ENCODE data around the gene ALKBH1. TPM values are rescaled to one million over a fixed set of nuclear protein-coding genes. Genes with fewer than 3 reads are reported as not detected.
"Not testable (repeated sequence)": the region's sequence is repeated elsewhere in the genome, so short reads cannot be mapped to it uniquely, and the experiment has no call there.

The ALKBH1 gene
- 1 to 10 TPM; 5.6 to 8.5 TPM for total RNA-seq
- 6.2 TPM for polyA plus RNA-seq (2013, experiment 1 of 2)
- 9.0 TPM for polyA plus RNA-seq (2013, experiment 2 of 2)
- 7.6 to 34.0 (median 20.6) reads per million in 172 experiments for total RNA-seq

- Histone ChIP-seq H3K27ac (ENCODE audit: low read depth in 1 of 2, low read length in 2 of 2) (peak within 1 kb of the TSS; percentile 10 to 65), H3K9me3 (ENCODE audit: control insufficient read depth in 1 of 2, insufficient read depth in 1 of 2, low read length in 2 of 2) (no peaks in the 10 kb centered on the region), H3K4me3 (ENCODE audit: low read length) (peak within 1 kb of the TSS; percentile 82), H3K36me3 (ENCODE audit: insufficient read depth, low read length) (peaks cover 50% of the 10 kb centered on the region), H3K27me3 (ENCODE audit: control insufficient read depth in 1 of 2, insufficient read depth in 2 of 2, low read length in 2 of 2) (no peaks in the 10 kb centered on the region), H3K4me1 (ENCODE audit: insufficient read depth, low read length) (peaks cover 19% of the 10 kb centered on the region)
- Mint-ChIP-seq H3K9me3 (no peaks in the 10 kb centered on the region), H3K27me3 (no peaks in the 10 kb centered on the region), H3K4me1 (ENCODE audit: low read depth) (peaks cover 54% of the 10 kb centered on the region), H3K36me3 (ENCODE audit: low read depth) (peaks cover 78% of the 10 kb centered on the region), H3K27ac (peak within 1 kb of the TSS; percentile 87), H3K4me3 (peak within 1 kb of the TSS; percentile 95)
- DNase-seq (peak; percentile 79 to 93 (median 84)), ATAC-seq (ENCODE audit: poor library complexity) (peak; percentile 98)
- TF ChIP-seq CTCF (IDR thresholded peaks at IDR 0.05) = no peak
- intact Hi-C loops (cut with DNase I, micrococcal nuclease) = loop anchor here (1.0 to 10.0 kb wide), 8 partner anchors 52 to 386 kb away; partner anchors contain the start of genes GSTZ1 (in 2 of the 2), POMT2 (in 2 of the 2), ADCK1 (in 1 of the 2) and SAMD15 (in 1 of the 2)
- POLR2A ChIA-PET = interaction anchor here (0.6 to 1.7 kb wide), 9 partner anchors 12 to 331 kb away, joined by 3 to 17 read pairs (median 4); partner anchors contain the start of genes ADCK1, SAMD15, SNW1 and TMED8
- CTCF ChIA-PET = interaction anchor here (1.8 kb wide), 1 partner anchor 248 kb away, joined by 5 read pairs; no protein-coding TSS in a partner anchor
These were observed at the start of gene ALKBH1, which contains the start of gene SLIRP for GRCh38 chr14:77707724-77708408. Gene ALKBH1 (minus strand): TSS chr14:77708023. CDS start chr14:77708004, 19 bp downstream. Gene SLIRP (plus strand): TSS chr14:77708103. CDS start chr14:77708112, 9 bp downstream.

DNA sequence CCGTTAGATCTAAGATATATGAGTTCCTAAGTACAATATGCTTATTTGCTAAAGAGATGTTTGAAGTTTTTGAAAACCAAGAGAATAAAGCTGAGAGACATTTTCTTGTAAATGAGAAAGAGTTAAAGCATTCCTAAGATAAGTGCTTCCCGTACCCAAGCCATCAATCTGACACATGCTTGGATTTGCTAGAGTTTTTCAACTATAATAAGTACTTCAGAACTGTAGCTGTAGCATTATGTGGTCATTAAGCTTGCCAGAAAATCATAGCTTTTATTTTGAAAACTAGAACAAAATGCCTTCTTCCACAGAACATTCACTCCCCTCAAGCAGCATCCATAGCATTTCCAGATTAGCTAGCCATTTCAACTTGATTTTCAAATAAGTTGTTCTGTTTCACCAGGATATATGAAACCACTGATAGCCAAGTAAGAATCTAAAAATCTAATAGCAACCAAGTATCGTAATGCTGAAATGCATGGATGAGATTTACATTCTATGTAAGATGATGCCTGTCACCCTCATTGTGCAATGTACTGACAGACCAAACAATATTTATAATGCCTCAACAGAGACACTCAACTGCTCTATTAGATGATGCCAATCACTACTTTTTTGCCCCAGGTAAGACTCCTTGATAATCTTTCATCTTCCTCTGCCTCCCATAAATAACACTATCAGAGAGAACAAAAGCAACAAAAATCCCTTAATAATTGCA, 45.1 kb upstream of the ALKBH1 start:
- Histone ChIP-seq H3K4me3 (ENCODE audit: low read length) (no peak overlapping the region), H3K27ac (ENCODE audit: low read depth in 1 of 2, low read length in 2 of 2) (no peak overlapping the region), H3K36me3 (ENCODE audit: insufficient read depth, low read length) (peaks cover 70% of the 10 kb centered on the region), H3K9me3 (ENCODE audit: control insufficient read depth in 1 of 2, insufficient read depth in 1 of 2, low read length in 2 of 2) (no peaks in the 10 kb centered on the region), H3K4me1 (ENCODE audit: insufficient read depth, low read length) (peaks cover 17% of the 10 kb centered on the region), H3K27me3 (ENCODE audit: control insufficient read depth in 1 of 2, insufficient read depth in 2 of 2, low read length in 2 of 2) (no peaks in the 10 kb centered on the region)
- POLR2A ChIA-PET = interaction anchor here (1.3 to 2.0 kb wide), 2 partner anchors 8 to 45 kb away, joined by 3 to 11 read pairs; partner anchors contain the start of genes ALKBH1, SLIRP and SNW1
- peaks cover 81% of the 10 kb centered on the region for H3K36me3 Mint-ChIP-seq (ENCODE audit: low read depth)
- intact Hi-C loops (cut with DNase I, micrococcal nuclease) = no loop called here
- peak overlapping the region; percentile 2 for H3K27ac Mint-ChIP-seq
- H3K4me3 Mint-ChIP-seq = no peak overlapping the region
- no peaks in the 10 kb centered on the region for H3K27me3 Mint-ChIP-seq
- peaks cover 41% of the 10 kb centered on the region for H3K4me1 Mint-ChIP-seq (ENCODE audit: low read depth)
- no peaks in the 10 kb centered on the region for H3K9me3 Mint-ChIP-seq
- CTCF ChIA-PET = interaction anchor here (1.0 kb wide), 1 partner anchor 13 kb away, joined by 4 read pairs; no protein-coding TSS in a partner anchor
- ATAC-seq (ENCODE audit: poor library complexity) (no peak), DNase-seq (no peak)
- TF ChIP-seq CTCF (IDR thresholded peaks at IDR 0.05) = no peak

DNA sequence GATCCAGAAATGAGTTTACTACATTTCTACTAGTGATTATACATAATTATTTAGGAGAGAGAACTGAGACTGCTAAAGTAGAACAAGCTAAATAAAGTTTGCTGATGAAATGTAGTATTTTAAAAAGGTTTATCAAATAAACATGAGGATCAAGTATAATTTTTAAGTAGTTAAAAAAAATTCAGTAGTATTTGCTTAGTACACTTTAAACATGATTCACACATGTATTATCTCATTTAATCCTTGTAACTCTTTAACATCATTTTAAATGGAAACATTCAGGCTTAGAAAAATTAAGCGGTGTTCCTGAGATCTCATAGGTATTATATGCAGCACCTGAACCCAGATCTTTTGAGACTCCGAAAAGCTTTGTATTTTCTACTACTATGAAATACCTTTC, 44.4 kb upstream of the ALKBH1 start:
- H3K36me3 ChIP-seq (ENCODE audit: insufficient read depth, low read length) = peaks cover 70% of the 10 kb centered on the region
- H3K4me1 Mint-ChIP-seq (ENCODE audit: low read depth) = peaks cover 34% of the 10 kb centered on the region

DNA sequence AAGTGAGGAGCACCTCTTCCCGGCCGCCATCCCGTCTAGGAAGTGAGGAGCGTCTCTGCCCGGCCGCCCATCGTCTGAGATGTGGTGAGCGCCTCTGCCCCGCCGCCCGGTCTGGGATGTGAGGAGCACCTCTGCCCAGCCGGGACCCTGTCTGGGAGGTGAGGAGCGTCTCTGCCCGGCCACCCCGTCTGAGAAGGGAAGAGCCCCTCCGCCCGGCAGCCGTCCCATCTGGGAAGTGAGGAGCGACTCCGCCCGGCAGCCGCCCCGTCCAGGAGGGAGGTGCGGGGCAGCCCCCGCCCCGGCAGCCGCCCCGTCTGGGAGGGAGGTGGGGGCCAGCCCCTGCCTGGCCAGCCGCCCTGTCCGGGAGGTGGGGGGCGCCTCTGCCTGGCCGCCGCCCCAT, 39.6 kb upstream of the ALKBH1 start:
- H3K27ac ChIP-seq (ENCODE audit: low read depth in 1 of 2, low read length in 2 of 2); H3K4me3 ChIP-seq (ENCODE audit: low read length); H3K27ac Mint-ChIP-seq; intact Hi-C loops (cut with DNase I, micrococcal nuclease); H3K27me3 ChIP-seq (ENCODE audit: control insufficient read depth in 1 of 2, insufficient read depth in 2 of 2, low read length in 2 of 2); H3K9me3 Mint-ChIP-seq; H3K27me3 Mint-ChIP-seq; ATAC-seq (ENCODE audit: poor library complexity); H3K4me3 Mint-ChIP-seq; CTCF ChIA-PET; DNase-seq; POLR2A ChIA-PET; H3K9me3 ChIP-seq (ENCODE audit: control insufficient read depth in 1 of 2, insufficient read depth in 1 of 2, low read length in 2 of 2); H3K4me1 ChIP-seq (ENCODE audit: insufficient read depth, low read length): not testable (repeated sequence)
- peaks cover 76% of the 10 kb centered on the region for H3K36me3 ChIP-seq (ENCODE audit: insufficient read depth, low read length)
- Mint-ChIP-seq H3K4me1 (ENCODE audit: low read depth) (peaks cover 33% of the 10 kb centered on the region), H3K36me3 (ENCODE audit: low read depth) (peaks cover 89% of the 10 kb centered on the region)

More for the DNA sequence above, 44.4 kb upstream of the ALKBH1 start:
- intact Hi-C loops (cut with DNase I, micrococcal nuclease) = no loop called here
- H3K27me3 ChIP-seq (ENCODE audit: control insufficient read depth in 1 of 2, insufficient read depth in 2 of 2, low read length in 2 of 2) = no peaks in the 10 kb centered on the region
- H3K9me3 ChIP-seq (ENCODE audit: control insufficient read depth in 1 of 2, insufficient read depth in 1 of 2, low read length in 2 of 2) = no peaks in the 10 kb centered on the region
- Mint-ChIP-seq H3K27ac (no peak overlapping the region), H3K36me3 (ENCODE audit: low read depth) (peaks cover 77% of the 10 kb centered on the region), H3K9me3 (no peaks in the 10 kb centered on the region), H3K27me3 (no peaks in the 10 kb centered on the region), H3K4me3 (no peak overlapping the region)
- DNase-seq (no peak), ATAC-seq (ENCODE audit: poor library complexity) (no peak)
- H3K4me1 ChIP-seq (ENCODE audit: insufficient read depth, low read length) = peaks cover 12% of the 10 kb centered on the region
- no peak overlapping the region for H3K4me3 ChIP-seq (ENCODE audit: low read length)
- ChIA-PET POLR2A (interaction anchor here (2.0 kb wide), 1 partner anchor 9 kb away, joined by 11 read pairs; the partner anchor contains the start of gene SNW1), CTCF (interaction anchor here (0.7 to 1.0 kb wide), 2 partner anchors 12 to 18 kb away, joined by 3 to 4 read pairs; no protein-coding TSS in a partner anchor)
- no peak overlapping the region for H3K27ac ChIP-seq (ENCODE audit: low read depth in 1 of 2, low read length in 2 of 2)
- TF ChIP-seq CTCF (IDR thresholded peaks at IDR 0.05) = no peak

All from CD4-positive, alpha-beta T cell (primary cell).